ENCODE measurements around the gene HSF2BP.

GRCh38 chr21:43681650-43682049, 22.4 kb upstream of the HSF2BP start:
- TF ChIP-seq REST (IDR thresholded peaks at IDR 0.05; ENCODE audit: low read depth, low read length) (no peak), POLR2AphosphoS5 (IDR thresholded peaks at IDR 0.05; ENCODE audit: low read depth, low read length) (no peak), USF1 (IDR thresholded peaks at IDR 0.05; ENCODE audit: borderline replicate concordance, low read depth) (no peak), RAD21 (IDR thresholded peaks at IDR 0.05; ENCODE audit: low read length) (no peak), CTCF (IDR thresholded peaks at IDR 0.05) (no peak), YY1 (IDR thresholded peaks at IDR 0.05; ENCODE audit: low read depth) (no peak)
